ENCODE results near the gene ITIH1. TPM values are rescaled to one million over a fixed set of nuclear protein-coding genes. Genes with fewer than 3 reads are reported as not detected.

ITIH1 gene
- total RNA-seq, 1 donor from 2014 or later = not detected

DNA sequence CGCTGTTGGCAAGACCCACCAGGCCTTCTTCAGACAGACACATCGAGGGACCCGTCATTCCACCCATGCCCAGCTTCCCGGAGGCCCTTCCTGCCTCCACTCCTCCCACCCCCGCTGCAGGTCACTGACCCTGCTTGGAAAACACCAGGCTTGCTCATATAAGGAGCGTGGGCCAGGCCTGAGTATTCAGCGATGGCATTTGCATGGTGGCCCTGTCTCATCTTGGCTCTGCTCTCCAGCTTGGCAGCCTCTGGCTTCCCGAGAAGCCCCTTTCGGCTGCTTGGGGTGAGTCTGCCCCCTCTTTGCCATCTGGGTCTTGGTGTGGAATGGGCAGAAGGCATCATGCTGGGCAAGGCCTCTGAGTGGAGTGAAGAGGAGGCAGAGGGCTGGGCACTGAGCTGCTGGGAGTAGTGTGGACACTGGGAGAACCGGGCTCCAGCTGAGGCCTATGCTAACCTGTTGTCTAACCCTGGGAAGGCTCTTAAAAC, 17.3 kb downstream of the ITIH1 start, which contains the start of gene ITIH3:
ITIH3 (plus strand) TSS at position 185 of the 488 bp plus-strand sequence; CDS start at position 193, 8 bp downstream.
- Mint-ChIP-seq H3K9me3 (ENCODE audit: unreplicated experiment) (peaks cover 3% of the 10 kb centered on the region), H3K27ac (ENCODE audit: unreplicated experiment) (no peak within 1 kb of the TSS), H3K36me3 (ENCODE audit: low read depth, unreplicated experiment) (no peaks in the 10 kb centered on the region), H3K4me3 (ENCODE audit: unreplicated experiment) (no peak within 1 kb of the TSS), H3K4me1 (ENCODE audit: low read depth, unreplicated experiment) (peaks cover 5% of the 10 kb centered on the region), H3K27me3 (ENCODE audit: low read depth, unreplicated experiment) (peaks cover 21% of the 10 kb centered on the region)
- Histone ChIP-seq H3K79me2 (ENCODE audit: insufficient read depth, low read length) (no peaks in the 10 kb centered on the region), H3K27me3 (ENCODE audit: insufficient read depth, low read length) (no peaks in the 10 kb centered on the region), H3K9me3 (ENCODE audit: insufficient read depth, low read depth, low read length) (no peaks in the 10 kb centered on the region), H4K20me1 (ENCODE audit: insufficient read depth, low read length) (no peaks in the 10 kb centered on the region), H3K4me2 (ENCODE audit: low read length) (no peak within 1 kb of the TSS), H3K4me3 (ENCODE audit: insufficient read depth, low read depth, low read length) (no peak within 1 kb of the TSS), H2AFZ (ENCODE audit: low read depth, low read length) (no peak within 1 kb of the TSS), H3K4me1 (ENCODE audit: insufficient read depth, low read length) (no peaks in the 10 kb centered on the region), H3K27ac (ENCODE audit: low read depth, low read length) (no peak within 1 kb of the TSS), H3K9ac (ENCODE audit: low read length) (no peak within 1 kb of the TSS), H3K36me3 (ENCODE audit: insufficient read depth, low read length) (no peaks in the 10 kb centered on the region)
- FAIRE-seq = no peak
- DNase-seq (ENCODE audit: low read depth) = no peak
- TF ChIP-seq, protein P1, sequence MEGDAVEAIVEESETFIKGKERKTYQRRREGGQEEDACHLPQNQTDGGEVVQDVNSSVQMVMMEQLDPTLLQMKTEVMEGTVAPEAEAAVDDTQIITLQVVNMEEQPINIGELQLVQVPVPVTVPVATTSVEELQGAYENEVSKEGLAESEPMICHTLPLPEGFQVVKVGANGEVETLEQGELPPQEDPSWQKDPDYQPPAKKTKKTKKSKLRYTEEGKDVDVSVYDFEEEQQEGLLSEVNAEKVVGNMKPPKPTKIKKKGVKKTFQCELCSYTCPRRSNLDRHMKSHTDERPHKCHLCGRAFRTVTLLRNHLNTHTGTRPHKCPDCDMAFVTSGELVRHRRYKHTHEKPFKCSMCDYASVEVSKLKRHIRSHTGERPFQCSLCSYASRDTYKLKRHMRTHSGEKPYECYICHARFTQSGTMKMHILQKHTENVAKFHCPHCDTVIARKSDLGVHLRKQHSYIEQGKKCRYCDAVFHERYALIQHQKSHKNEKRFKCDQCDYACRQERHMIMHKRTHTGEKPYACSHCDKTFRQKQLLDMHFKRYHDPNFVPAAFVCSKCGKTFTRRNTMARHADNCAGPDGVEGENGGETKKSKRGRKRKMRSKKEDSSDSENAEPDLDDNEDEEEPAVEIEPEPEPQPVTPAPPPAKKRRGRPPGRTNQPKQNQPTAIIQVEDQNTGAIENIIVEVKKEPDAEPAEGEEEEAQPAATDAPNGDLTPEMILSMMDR (IDR thresholded peaks at IDR 0.05; ENCODE audit: insufficient read depth, low read depth, low read length) = no peak
- TF ChIP-seq EZH2 (IDR thresholded peaks at IDR 0.05; ENCODE audit: insufficient read depth, low read length) = no peak

DNA sequence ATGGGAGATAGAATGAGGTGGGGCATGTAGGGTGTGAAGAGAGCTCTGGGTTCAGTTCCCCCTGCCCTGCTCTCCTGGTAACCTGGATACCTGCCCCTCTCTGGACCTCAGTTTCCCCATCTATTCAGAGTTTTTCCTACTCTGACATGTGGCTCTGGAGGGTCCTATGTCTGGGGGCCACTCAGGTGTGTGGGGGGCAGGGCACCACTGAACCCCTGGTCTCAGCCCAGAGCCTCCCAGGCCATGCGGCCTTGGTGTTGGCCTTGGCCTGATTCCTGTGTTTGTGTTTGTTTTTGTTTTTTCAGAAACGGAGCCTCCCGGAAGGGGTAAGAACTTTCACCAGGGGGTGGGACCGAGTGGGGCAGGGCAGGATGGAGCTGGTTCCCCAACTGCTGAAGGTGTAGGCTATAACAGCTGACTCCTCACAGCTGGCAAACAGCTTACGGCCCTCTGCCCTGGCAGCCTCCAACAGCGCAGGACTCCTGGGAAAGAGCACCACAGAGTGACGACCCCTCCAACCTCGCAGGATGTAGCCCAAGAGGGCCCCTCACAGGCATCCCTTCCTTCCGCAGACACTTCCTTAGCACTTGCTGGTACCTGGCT, 18.0 kb downstream of the ITIH1 start:
- no peaks in the 10 kb centered on the region for H4K20me1 ChIP-seq (ENCODE audit: insufficient read depth, low read length)
- Mint-ChIP-seq H3K4me3 (ENCODE audit: unreplicated experiment) (no peak overlapping the region), H3K27me3 (ENCODE audit: low read depth, unreplicated experiment) (peaks cover 21% of the 10 kb centered on the region), H3K36me3 (ENCODE audit: low read depth, unreplicated experiment) (no peaks in the 10 kb centered on the region), H3K9me3 (ENCODE audit: unreplicated experiment) (peaks cover 3% of the 10 kb centered on the region), H3K4me1 (ENCODE audit: low read depth, unreplicated experiment) (peaks cover 5% of the 10 kb centered on the region), H3K27ac (ENCODE audit: unreplicated experiment) (no peak overlapping the region)
- H3K27me3 ChIP-seq (ENCODE audit: insufficient read depth, low read length) = no peaks in the 10 kb centered on the region
- H3K9me3 ChIP-seq (ENCODE audit: insufficient read depth, low read depth, low read length) = no peaks in the 10 kb centered on the region
- no peak for DNase-seq (ENCODE audit: low read depth)
- FAIRE-seq = no peak
- no peak overlapping the region for H3K4me2 ChIP-seq (ENCODE audit: low read length)
- no peaks in the 10 kb centered on the region for H3K36me3 ChIP-seq (ENCODE audit: insufficient read depth, low read length)
- no peak overlapping the region for H2AFZ ChIP-seq (ENCODE audit: low read depth, low read length)
- H3K79me2 ChIP-seq (ENCODE audit: insufficient read depth, low read length) = no peaks in the 10 kb centered on the region
- no peaks in the 10 kb centered on the region for H3K4me1 ChIP-seq (ENCODE audit: insufficient read depth, low read length)
- TF ChIP-seq, protein P1 (IDR thresholded peaks at IDR 0.05; ENCODE audit: insufficient read depth, low read depth, low read length) = no peak
- TF ChIP-seq EZH2 (IDR thresholded peaks at IDR 0.05; ENCODE audit: insufficient read depth, low read length) = no peak
- no peak overlapping the region for H3K9ac ChIP-seq (ENCODE audit: low read length)
- H3K4me3 ChIP-seq (ENCODE audit: insufficient read depth, low read depth, low read length) = no peak overlapping the region
- no peak overlapping the region for H3K27ac ChIP-seq (ENCODE audit: low read depth, low read length)

DNA sequence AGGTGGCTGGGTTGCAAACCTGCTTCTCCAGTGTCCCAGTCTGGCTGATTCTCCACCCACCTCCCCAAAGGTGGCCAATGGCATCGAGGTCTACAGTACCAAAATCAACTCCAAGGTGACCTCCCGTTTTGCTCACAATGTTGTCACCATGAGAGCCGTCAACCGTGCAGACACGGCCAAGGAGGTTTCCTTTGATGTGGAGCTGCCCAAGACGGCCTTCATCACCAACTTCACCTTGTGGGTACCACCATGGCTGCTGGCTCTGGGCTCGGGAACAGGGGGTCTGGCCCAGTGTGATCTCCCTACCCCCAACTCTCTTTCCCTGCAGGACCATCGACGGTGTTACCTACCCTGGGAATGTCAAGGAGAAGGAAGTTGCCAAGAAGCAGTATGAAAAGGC, 19.0 kb downstream of the ITIH1 start:
- H4K20me1 ChIP-seq (ENCODE audit: insufficient read depth, low read length) = no peaks in the 10 kb centered on the region
- no peak overlapping the region for H3K4me2 ChIP-seq (ENCODE audit: low read length)
- peaks cover 3% of the 10 kb centered on the region for H3K9me3 Mint-ChIP-seq (ENCODE audit: unreplicated experiment)
- H3K4me1 ChIP-seq (ENCODE audit: insufficient read depth, low read length) = no peaks in the 10 kb centered on the region
- no peak overlapping the region for H3K9ac ChIP-seq (ENCODE audit: low read length)
- H3K27ac ChIP-seq (ENCODE audit: low read depth, low read length) = no peak overlapping the region
- H3K36me3 Mint-ChIP-seq (ENCODE audit: low read depth, unreplicated experiment) = no peaks in the 10 kb centered on the region
- peaks cover 5% of the 10 kb centered on the region for H3K4me1 Mint-ChIP-seq (ENCODE audit: low read depth, unreplicated experiment)
- H3K27ac Mint-ChIP-seq (ENCODE audit: unreplicated experiment) = no peak overlapping the region
- H3K36me3 ChIP-seq (ENCODE audit: insufficient read depth, low read length) = no peaks in the 10 kb centered on the region
- H2AFZ ChIP-seq (ENCODE audit: low read depth, low read length) = no peak overlapping the region
- FAIRE-seq = no peak
- no peaks in the 10 kb centered on the region for H3K9me3 ChIP-seq (ENCODE audit: insufficient read depth, low read depth, low read length)
- no peak overlapping the region for H3K4me3 ChIP-seq (ENCODE audit: insufficient read depth, low read depth, low read length)
- no peak for TF ChIP-seq EZH2 (IDR thresholded peaks at IDR 0.05; ENCODE audit: insufficient read depth, low read length)
- TF ChIP-seq, protein P1 (IDR thresholded peaks at IDR 0.05; ENCODE audit: insufficient read depth, low read depth, low read length) = no peak
- H3K27me3 Mint-ChIP-seq (ENCODE audit: low read depth, unreplicated experiment) = peaks cover 15% of the 10 kb centered on the region
- DNase-seq (ENCODE audit: low read depth) = no peak
- no peak overlapping the region for H3K4me3 Mint-ChIP-seq (ENCODE audit: unreplicated experiment)
- H3K79me2 ChIP-seq (ENCODE audit: insufficient read depth, low read length) = no peaks in the 10 kb centered on the region
- no peaks in the 10 kb centered on the region for H3K27me3 ChIP-seq (ENCODE audit: insufficient read depth, low read length)

Measured in astrocyte (in vitro differentiated cells and primary cell).